GM04503 (cell line): ENCODE measurements around the gene RBPMS2.
"Not testable (repeated sequence)": the region's sequence is repeated elsewhere in the genome, so short reads cannot be mapped to it uniquely, and the experiment has no call there.

Experiments
- DNase-seq: peaks from one replicate; pipeline ENCODE4 v3.0.0-alpha.2; 2012; ENCODE audit warnings: low read depth

The RBPMS2 gene

DNA sequence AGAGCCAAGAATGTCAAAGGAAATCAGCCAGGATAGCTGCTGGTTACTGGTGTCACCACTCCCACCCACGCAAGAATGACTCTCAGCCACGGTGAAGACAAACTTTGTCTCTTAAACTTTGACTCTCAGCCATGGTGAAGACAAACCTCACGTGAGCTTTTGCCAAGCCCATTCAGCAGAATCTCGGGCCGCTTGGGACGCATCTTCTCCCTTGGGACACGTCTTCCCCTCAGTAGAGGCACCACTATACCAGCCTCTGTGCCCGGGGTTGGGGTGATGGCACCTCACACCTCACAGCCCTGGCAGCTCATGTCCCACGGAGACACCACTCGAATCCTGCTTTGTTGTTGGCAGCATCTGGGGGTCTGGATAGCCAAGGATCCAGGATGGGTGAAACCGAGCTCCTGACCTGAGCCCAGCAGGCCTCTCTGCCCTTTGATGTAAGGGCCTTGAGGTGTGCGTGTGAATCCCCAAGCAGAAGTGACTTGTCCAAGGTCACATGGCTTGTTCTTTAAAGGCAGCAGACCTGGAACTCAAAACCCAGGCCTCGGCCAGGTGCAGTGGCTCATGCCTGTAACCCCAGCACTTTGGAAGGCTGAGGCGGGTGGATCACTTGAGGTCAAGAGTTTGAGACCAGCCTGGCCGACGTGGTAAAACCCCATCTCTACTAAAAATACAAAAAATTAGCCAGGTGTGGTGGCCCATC is 21.8 kb downstream of the RBPMS2 start:
- no peak for DNase-seq

DNA sequence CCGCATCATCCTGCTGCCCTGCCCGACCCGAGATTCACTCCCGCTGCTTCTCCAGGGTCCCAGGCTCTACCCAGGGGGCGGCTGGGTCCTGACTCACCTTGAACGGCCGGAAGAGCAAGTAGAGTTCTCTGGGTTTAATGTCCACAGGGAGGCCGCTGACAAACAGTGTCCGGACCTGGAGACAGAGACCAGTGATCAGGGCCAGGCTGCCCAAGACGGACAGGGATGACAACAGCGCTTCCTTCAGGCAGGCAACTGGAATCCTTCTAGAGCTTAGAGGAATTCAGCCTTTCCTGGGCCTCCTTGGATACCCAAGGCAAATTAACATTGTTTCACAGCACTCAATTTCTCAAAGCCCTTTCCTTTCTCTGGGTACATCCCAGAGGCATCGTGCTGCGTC is 23.9 kb downstream of the RBPMS2 start:
- DNase-seq, result no peak

DNA sequence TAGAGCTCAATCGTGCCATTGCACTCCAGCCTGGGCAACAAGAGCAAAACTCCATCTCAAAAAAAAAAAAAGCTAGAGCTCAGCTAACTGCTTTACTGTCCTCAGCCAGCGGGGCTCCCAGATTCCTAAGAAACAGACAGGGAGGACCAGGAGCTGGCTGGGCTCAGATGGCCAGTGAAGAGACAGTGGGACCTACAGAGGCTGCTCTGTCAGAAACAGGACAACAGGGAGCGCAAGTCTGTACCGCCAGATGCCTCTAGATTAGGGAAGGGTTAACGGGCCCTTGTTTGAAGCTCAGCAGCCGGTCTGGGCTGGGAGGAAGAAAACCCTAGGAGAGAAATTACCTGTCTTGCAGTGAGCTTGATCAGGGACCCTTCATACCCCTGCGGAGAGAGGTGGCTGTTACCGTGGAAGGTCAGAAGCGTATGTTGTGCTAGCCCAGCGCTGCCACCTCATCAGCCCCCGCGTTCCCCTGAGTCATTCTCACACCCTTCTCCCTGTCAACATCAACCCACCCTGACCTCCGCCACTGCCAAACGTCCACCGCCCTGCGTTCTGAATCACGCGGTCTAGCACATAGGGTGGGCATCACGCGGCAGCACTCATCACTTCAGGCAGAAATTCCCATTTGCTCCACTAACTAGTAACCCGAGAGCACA is 25.3 kb downstream of the RBPMS2 start:
- DNase-seq, result no peak

- DNase-seq, result peak; percentile 7
Measured at GRCh38 chr15:64749167-64749566, 26.2 kb downstream of the RBPMS2 start.

DNA sequence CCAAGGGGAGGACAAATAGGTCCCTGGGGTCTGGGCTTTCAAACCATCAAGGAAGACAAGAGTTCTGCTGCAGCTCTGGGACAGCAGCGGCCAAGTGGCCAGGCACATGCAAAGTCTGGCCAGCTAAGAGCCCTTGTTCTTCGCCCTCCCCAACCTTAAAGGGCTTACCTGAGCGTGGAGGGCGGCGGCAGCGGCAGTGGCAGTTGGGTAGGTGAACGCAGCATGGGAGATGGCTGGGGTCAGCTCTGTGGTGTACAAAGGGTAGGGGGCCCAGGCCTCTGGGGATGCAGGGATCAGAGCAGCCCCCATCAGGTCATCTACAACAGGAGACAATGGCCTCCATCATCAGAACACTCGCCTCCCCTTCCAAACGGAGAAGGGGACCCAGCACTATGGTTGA is 27.1 kb downstream of the RBPMS2 start:
- DNase-seq, result no peak

DNA sequence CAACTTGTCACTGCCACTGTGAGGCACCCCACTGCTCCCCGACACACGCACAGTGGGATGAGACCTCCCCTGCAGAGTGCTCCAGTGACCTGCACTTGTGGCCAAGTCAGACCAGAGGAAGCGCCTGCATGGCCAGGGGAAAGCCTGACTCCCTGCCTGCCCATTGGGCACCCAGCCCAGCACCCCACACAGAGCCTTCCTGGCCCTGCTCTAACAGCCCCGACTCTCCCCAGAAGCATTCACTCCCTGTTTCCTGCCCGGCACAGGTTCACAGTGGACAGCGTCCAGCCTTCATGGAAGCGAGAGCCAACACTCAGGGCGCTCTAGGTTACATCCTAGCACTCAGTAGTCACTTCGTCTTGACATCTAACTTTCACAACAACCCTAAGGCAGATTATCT is 27.8 kb downstream of the RBPMS2 start:
- no peak for DNase-seq

- no peak for DNase-seq
Measured at GRCh38 chr15:64746921-64747320, 28.5 kb downstream of the RBPMS2 start.

- no peak for DNase-seq
Measured at GRCh38 chr15:64746356-64746755, 29.0 kb downstream of the RBPMS2 start.

- DNase-seq, result no peak
Measured at GRCh38 chr15:64743691-64744090, 31.7 kb downstream of the RBPMS2 start.

- DNase-seq, result no peak
Measured at GRCh38 chr15:64742921-64743320, 32.5 kb downstream of the RBPMS2 start.

- DNase-seq, result no peak
Measured at GRCh38 chr15:64742385-64742784, 33.0 kb downstream of the RBPMS2 start.

DNA sequence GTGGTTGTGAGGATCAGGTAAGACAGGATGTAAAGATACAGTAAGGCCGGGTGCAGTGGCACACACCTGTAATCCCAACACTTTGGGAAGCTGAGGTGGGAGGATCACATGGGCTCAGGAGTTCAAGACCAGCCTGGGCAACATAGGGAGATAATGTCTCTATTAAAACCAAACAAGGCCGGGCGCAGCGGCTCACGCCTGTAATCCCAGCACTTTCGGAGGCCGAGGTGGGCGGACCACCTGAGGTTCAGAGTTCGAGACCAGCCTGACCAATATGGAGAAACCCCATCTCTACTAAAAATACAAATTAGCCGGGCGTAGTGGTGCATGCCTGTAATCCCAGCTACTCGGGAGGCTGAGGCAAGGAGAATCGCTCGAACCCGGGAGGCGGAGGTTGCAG is 33.7 kb downstream of the RBPMS2 start:
- not testable (repeated sequence) for DNase-seq

DNA sequence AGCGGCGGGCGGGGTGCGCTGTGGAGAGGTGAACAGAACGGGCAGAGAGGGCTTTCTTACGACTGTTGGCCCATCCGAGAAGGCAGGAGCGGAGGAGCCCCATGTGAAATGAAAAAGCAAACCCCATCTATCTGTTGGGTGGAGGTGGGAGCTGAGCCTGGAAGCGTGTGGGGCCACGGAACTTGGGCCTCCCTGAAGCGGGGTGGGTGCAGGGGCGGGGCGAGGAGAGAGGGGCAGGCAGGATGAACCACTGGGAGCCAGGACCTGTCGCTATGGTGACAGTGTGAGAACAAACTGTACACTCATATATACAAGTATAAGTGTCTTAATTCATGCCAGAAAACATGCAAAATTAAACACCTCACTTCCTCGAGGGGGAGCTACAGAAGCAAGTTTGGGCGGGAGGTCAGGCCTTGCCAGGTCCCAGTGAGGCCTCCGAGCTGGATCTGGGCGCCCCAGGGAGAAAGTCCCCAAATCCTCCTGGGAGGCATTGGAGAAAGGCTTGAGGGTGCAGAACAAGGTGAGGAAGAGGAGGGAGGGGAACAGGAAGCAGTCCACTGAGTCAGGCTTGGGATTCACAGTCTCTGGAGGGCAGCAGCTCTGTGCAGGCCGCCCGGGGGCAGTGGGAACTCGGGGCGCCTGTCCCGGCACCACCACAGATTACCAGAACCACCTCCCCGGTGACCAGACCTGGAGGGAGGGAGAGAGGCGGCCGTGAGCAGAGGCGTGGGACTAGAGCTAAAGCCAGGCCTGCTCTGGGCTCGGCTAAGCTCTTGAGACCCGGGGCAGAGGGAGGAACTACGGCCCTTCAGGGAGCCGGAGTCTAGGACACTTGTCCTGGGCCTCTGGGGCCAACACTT is 34.8 kb downstream of the RBPMS2 start:
- DNase-seq, result no peak

- DNase-seq, result no peak
Measured at GRCh38 chr15:64739577-64740143, 35.7 kb downstream of the RBPMS2 start.

GRCh38 chr15:64739156-64739555 is 36.2 kb downstream of the RBPMS2 start:
- no peak for DNase-seq

DNA sequence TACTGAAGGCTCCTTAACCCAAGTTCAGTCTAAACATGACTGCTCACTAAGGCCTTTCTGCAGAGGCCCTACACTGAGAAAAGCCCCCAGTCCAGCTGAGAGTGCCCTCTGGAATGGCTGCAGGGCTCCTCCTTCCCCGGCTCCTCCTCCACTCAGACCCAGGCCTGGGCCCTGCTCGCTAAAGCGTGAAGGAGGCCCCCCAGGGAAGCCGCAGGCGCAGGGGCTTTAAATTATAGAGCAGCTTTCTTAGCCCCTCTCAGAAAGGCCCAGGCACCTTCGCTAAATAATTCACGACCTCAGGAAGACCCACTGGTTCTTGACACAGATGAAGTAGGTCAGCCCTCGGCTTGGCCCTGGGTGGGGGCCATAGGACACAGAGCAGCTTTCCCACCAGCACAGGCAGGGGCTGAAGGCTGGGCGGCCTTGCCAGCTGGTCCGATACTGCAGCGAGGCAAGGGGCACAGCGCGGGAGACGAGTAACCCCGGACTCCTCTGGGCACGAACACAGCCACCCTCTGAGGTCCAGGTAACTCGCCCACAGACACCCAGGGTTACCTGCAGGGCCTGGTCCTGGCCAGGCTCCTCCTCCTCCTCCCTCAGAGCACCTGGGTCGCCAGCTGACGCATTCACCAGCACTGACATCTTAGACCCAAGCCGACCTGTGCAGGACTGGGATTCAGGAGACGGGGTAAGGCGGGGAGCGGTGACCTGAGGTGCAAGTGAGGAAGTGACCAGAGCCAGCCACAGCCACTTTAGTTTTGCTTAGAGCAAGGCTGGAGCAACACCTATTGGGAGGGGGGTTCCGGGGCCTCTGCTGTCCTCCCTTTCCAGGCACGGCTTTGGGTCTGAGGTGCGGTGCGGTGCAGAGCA is 36.9 kb downstream of the RBPMS2 start:
- DNase-seq, result no peak

DNA sequence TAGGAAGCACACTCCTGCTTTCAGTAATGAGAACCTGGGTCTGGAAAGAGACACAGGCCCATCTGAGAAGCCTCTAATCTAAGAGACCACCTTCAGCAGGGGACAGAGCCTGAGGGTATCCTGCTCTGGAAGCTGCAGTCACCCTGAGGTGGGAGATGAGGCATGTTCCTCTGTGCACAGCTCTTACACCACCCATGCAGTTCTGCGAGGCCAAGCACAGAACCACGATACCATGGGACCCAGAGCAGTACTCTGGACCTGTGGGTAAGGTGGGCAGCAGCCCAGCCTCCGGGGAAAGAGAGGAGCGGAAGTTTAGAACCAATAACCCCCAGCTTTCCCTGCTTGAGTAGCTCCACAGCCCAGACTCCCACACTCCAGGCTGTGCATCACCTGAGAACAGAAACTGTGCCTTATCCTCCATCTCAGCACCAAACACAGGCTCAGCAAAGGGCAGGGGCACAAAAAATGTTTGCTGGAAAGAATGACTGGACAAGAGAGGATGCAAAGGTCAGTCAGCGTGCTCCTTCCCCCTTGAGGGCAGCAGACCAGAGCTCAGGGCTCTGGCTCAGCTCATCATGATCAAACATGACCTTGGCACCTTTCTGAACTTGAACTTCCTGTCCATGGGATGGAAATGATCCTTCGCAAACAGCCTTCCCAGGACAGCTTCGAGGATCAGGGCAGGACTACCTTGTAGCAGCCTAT is 43.1 kb downstream of the RBPMS2 start:
- DNase-seq, result no peak

DNA sequence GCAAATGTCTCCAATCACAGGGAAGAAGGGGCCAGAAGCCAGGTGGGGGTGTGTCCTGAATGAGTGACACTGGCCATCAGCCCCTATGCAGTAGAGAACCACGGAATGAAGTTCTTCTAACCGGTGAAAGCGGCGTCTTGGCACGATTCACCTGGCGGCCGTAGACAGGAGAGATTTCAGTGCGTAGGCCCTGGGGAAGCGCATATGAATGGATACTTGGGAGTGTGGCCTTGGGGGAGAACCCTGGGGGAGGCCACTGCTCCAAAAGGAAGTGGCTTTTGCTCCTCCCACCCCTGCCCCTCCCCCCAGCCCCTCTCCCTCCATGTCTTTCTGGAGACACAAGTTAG is 43.6 kb downstream of the RBPMS2 start:
- DNase-seq, result no peak

DNA sequence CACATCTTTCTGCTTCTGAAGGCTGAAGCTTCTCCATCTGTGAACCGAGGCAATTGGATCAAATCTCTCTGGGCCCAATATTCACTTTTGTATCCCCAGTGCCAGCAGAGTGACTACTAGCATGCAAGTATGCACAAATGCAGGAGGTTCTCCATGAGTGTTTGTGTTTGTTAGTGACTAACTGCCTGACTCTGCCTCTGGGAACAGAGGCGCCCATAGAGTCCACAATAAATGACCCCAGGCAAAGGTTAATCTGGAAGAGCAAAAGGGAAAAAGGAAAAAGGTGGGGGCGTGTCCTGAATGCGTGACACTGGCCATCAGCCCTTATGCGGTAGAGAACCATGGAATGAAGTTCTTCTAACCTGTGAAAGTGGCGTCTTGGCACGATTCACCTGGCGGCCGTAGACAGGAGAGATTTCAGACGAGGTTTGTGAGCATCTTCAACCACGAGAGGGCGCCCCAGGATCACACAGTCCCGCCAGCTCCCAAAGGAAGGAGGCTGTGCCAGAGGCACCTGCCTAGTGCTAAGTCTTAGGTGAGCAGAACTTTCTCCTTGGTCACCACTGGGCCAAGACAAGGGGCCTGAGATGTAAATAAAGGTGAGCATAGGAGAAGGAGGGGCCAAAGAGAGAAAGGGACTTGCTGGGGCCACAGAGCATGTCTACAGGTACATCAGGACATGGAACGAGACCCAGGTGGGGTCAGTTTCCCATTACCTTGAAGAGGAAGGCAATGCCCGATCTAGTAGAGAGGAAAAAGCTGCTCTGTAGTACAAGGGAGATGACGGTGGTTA is 44.2 kb downstream of the RBPMS2 start:
- no peak for DNase-seq

DNA sequence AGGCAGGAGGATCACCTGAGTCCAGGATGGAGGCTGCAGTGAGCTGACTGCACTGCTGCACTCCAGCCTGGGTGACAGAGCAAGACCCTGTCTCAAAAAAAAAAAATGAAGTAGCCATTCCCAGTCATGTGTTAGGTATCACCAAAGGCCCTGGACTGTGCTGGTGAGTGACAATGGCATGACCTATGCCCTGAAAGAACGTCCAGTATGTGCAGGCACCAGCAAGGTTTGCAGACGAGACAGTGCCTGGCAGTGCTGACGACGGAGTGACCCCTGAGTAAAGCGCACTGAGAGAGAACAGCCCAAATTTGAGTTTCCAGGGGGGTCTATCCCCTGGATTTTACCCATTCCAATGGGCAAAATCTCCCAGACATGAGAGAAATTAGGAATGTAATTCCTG is 45.2 kb downstream of the RBPMS2 start:
- no peak for DNase-seq
